ENCODE measurements around the gene GLT1D1.

GLT1D1 gene

GRCh38 chr12:129009833-129010622, 156.8 kb downstream of the GLT1D1 start:
- DNase-seq = no peak

GRCh38 chr12:129016159-129016558, 162.9 kb downstream of the GLT1D1 start:
- DNase-seq = no peak

- no peak for DNase-seq
Observed at GRCh38 chr12:129025055-129025454, 171.8 kb downstream of the GLT1D1 start.

- DNase-seq = no peak
Observed at GRCh38 chr12:129028844-129029243, 175.6 kb downstream of the GLT1D1 start.

Data from RPMI8226 (cell line).